Calu3 (cell line): ENCODE measurements around the gene LLGL2. TPM values are rescaled to one million over a fixed set of nuclear protein-coding genes. Genes with fewer than 3 reads are reported as not detected.

Source experiments
- BruUV-seq: library from RNA; stranded (reverse); fragments of 400-500 nt; replicated peaks from 2 replicates; lab custom pipeline; 2021; lab: Mats Ljungman, UMichigan
- CTCF ChIA-PET: fragments of 300-600 bp; sonication (Branson Sonifier 250); formaldehyde crosslinking; loops from one replicate; lab custom pipeline; 2022; ENCODE audit warnings: antibody characterized with exemption; lab: Charles Lee
- DNase-seq: peaks from one replicate; pipeline ENCODE4 v3.0.0; 2022
- H3K27ac Mint-ChIP-seq: one replicate; pipeline ENCODE4 v1.8.0; 2022; ENCODE audit warnings: mixed read lengths; ENCODE audit not compliant: unreplicated experiment
- H3K27me3 Mint-ChIP-seq: one replicate; pipeline ENCODE4 v1.8.0; 2022; ENCODE audit warnings: mixed read lengths; ENCODE audit not compliant: unreplicated experiment
- H3K36me3 Mint-ChIP-seq: one replicate; pipeline ENCODE4 v1.8.0; 2022; ENCODE audit warnings: mild to moderate bottlenecking, moderate library complexity, mixed read lengths; ENCODE audit not compliant: insufficient read depth, unreplicated experiment
- H3K4me1 Mint-ChIP-seq: one replicate; pipeline ENCODE4 v1.8.0; 2022; ENCODE audit warnings: mild to moderate bottlenecking, low read depth, mixed read lengths; ENCODE audit not compliant: unreplicated experiment
- H3K4me3 Mint-ChIP-seq: one replicate; pipeline ENCODE4 v1.8.0; 2022; ENCODE audit warnings: mild to moderate bottlenecking, low read depth, moderate library complexity, mixed read lengths; ENCODE audit not compliant: unreplicated experiment
- H3K9me3 Mint-ChIP-seq: one replicate; pipeline ENCODE4 v1.8.0; 2022; ENCODE audit warnings: low read depth, mixed read lengths; ENCODE audit not compliant: unreplicated experiment
- CTCF ChIP-seq: fragments of 200-600 bp; IDR thresholded peaks from one replicate; pipeline ENCODE4 v1.8.0; 2022; ENCODE audit warnings: antibody characterized with exemption; ENCODE audit not compliant: unreplicated experiment
- intact Hi-C: fragments of 100-400 bp; cut with micrococcal nuclease; formaldehyde crosslinking; loops from one replicate; pipeline ENCODE4 v1.10.0; 2022; ENCODE audit not compliant: unreplicated experiment
- total RNA-seq: library from RNA; stranded (reverse); gene quantifications from 2 replicates; pipeline ENCODE4 v1.2.3, GENCODE V29; 2022

Gene LLGL2
- total RNA-seq, 1 experiment from 2014 or later = 208 TPM

- peak overlapping the region; percentile 59 for H3K4me3 Mint-ChIP-seq
- TF ChIP-seq CTCF = no peak
- TSS peak; percentile 67 for BruUV-seq
- H3K27me3 Mint-ChIP-seq = no peaks in the 10 kb centered on the region
- intact Hi-C loops = no loop called here
- peak overlapping the region; percentile 97 for H3K27ac Mint-ChIP-seq
- peaks cover 31% of the 10 kb centered on the region for H3K4me1 Mint-ChIP-seq
- H3K36me3 Mint-ChIP-seq = peaks cover 31% of the 10 kb centered on the region
- no peaks in the 10 kb centered on the region for H3K9me3 Mint-ChIP-seq
- no peak for DNase-seq
- CTCF ChIA-PET = interaction anchor here (0.6 to 2.1 kb wide), 9 partner anchors 16 to 166 kb away, joined by 3 to 43 read pairs (median 5); partner anchors contain the start of gene SMIM5
Observed at GRCh38 chr17:75616521-75617122, 91.1 kb downstream of the LLGL2 start.

- intact Hi-C loops = no loop called here
- peak; percentile 93 for DNase-seq
- Mint-ChIP-seq H3K9me3 (no peaks in the 10 kb centered on the region), H3K4me3 (peak overlapping the region; percentile 59), H3K36me3 (peaks cover 37% of the 10 kb centered on the region), H3K4me1 (peaks cover 29% of the 10 kb centered on the region), H3K27me3 (no peaks in the 10 kb centered on the region), H3K27ac (peak overlapping the region; percentile 97)
- BruUV-seq = no TSS peak
- CTCF ChIA-PET = interaction anchor here (0.5 to 2.1 kb wide), 10 partner anchors 16 to 166 kb away, joined by 3 to 43 read pairs (median 4); partner anchors contain the start of gene SMIM5
- no peak for TF ChIP-seq CTCF
Observed at GRCh38 chr17:75617218-75617617, 91.7 kb downstream of the LLGL2 start.

GRCh38 chr17:75617675-75618074 is 92.2 kb downstream of the LLGL2 start:
- peaks cover 32% of the 10 kb centered on the region for H3K4me1 Mint-ChIP-seq
- no peaks in the 10 kb centered on the region for H3K27me3 Mint-ChIP-seq
- no peak for TF ChIP-seq CTCF
- BruUV-seq = TSS peak; percentile 88
- H3K9me3 Mint-ChIP-seq = no peaks in the 10 kb centered on the region
- no peak for DNase-seq
- H3K27ac Mint-ChIP-seq = peak overlapping the region; percentile 97
- peaks cover 41% of the 10 kb centered on the region for H3K36me3 Mint-ChIP-seq
- CTCF ChIA-PET = interaction anchor here (0.5 to 2.1 kb wide), 7 partner anchors 16 to 165 kb away, joined by 3 to 43 read pairs (median 5); partner anchors contain the start of gene SMIM5
- intact Hi-C loops = no loop called here
- H3K4me3 Mint-ChIP-seq = peak overlapping the region; percentile 59

GRCh38 chr17:75619506-75620431 is 94.3 kb downstream of the LLGL2 start:
- CTCF ChIA-PET = interaction anchor here (0.9 to 1.2 kb wide), 2 partner anchors 13 to 21 kb away, joined by 4 to 5 read pairs; partner anchors contain the start of gene SMIM5
- Mint-ChIP-seq H3K27me3 (no peaks in the 10 kb centered on the region), H3K4me3 (no peak overlapping the region), H3K4me1 (peaks cover 37% of the 10 kb centered on the region), H3K9me3 (no peaks in the 10 kb centered on the region), H3K36me3 (peaks cover 53% of the 10 kb centered on the region), H3K27ac (peak overlapping the region; percentile 60)
- no TSS peak for BruUV-seq
- DNase-seq = peak; percentile 76
- intact Hi-C loops = no loop called here
- peak; percentile 55 for TF ChIP-seq CTCF
